Endothelial cell of umbilical vein (primary cell): ENCODE results near the gene GH1. TPM values are rescaled to one million over a fixed set of nuclear protein-coding genes. Genes with fewer than 3 reads are reported as not detected.

Experiments used
- BruUV-seq: library from RNA; stranded (reverse); fragments of 400-500 nt; replicated peaks from 2 replicates; lab custom pipeline; 2021; lab: Mats Ljungman, UMichigan
- CTCF ChIA-PET: fragments of 300-600, 350-600 bp; sonication (Branson Sonifier 250); formaldehyde crosslinking; loops from one replicate; lab custom pipeline; 2021; ENCODE audit warnings: antibody characterized with exemption, inconsistent platforms; lab: Charles Lee
- POLR2A ChIA-PET: fragments of 300-600, 350-600 bp; sonication (Branson Sonifier 250); formaldehyde crosslinking; loops from one replicate; lab custom pipeline; 2021; ENCODE audit warnings: antibody characterized with exemption, inconsistent platforms; lab: Charles Lee
- DNase-seq: peaks from one replicate; pipeline ENCODE4 v3.0.0-alpha.2; 2011; ENCODE audit warnings: low read depth, low spot score
- FAIRE-seq: peaks from 2 replicates; lab custom pipeline; 2011; peaks lifted over from hg19 to GRCh38; lab: Jason Lieb, UNC
- H2AFZ ChIP-seq: 2 replicates; pipeline ENCODE4 v1.6.0; 2012; ENCODE audit warnings: low read depth, low read length, control low read depth, inconsistent platforms
- H3K27ac ChIP-seq: 2 replicates; pipeline ENCODE4 v1.5.1; 2011; ENCODE audit warnings: low read depth, mild to moderate bottlenecking, control low read depth, low read length, moderate library complexity; ENCODE audit not compliant: insufficient read depth
- H3K27me3 ChIP-seq, 2 experiments: 2 replicates each; pipeline versions ENCODE4 v1.6.0 to v1.6.1; 2011; ENCODE audit warnings: low read length in 2 of 2, mixed read lengths in 1 of 2; ENCODE audit not compliant: control insufficient read depth in 2 of 2, insufficient read depth in 2 of 2
- H3K36me3 ChIP-seq, 2 experiments: 2 replicates in 1 of 2; 3 replicates in 1 of 2; pipeline ENCODE4 v1.5.1; 2011; ENCODE audit warnings: low read length in 2 of 2, mild to moderate bottlenecking in 1 of 2, moderate library complexity in 1 of 2; ENCODE audit not compliant: control insufficient read depth in 2 of 2, insufficient read depth in 2 of 2; ENCODE audit errors: extremely low read depth in 1 of 2
- H3K4me1 ChIP-seq: 3 replicates; pipeline ENCODE4 v1.5.1; 2011; ENCODE audit warnings: mild to moderate bottlenecking, low read length; ENCODE audit not compliant: control insufficient read depth, insufficient read depth; ENCODE audit errors: extremely low read depth
- H3K4me2 ChIP-seq: 2 replicates; pipeline ENCODE4 v1.6.1; 2011; ENCODE audit warnings: low read length, control low read depth, mixed read lengths; ENCODE audit not compliant: insufficient read depth
- H3K4me3 ChIP-seq, 3 experiments: fragments of 200-600 bp in 1 of 3; sonication (generic), shearing (Covaris generic) in 1 of 3; replicated peaks in 1 of 3; 2 replicates each; pipeline ENCODE4 v1.5.1; 2011 to 2016; ENCODE audit warnings: control low read depth in 3 of 3, low read length in 3 of 3, mild to moderate bottlenecking in 2 of 3, inconsistent platforms in 1 of 3, low read depth in 1 of 3, moderate library complexity in 1 of 3; ENCODE audit not compliant: insufficient read depth in 1 of 3
- H3K79me2 ChIP-seq: 2 replicates; pipeline ENCODE4 v1.6.0; 2012; ENCODE audit warnings: low read length, inconsistent platforms; ENCODE audit not compliant: control insufficient read depth, insufficient read depth
- H3K9ac ChIP-seq: replicated peaks from 2 replicates; pipeline ENCODE3; 2011; ENCODE audit warnings: low read length, control low read depth; ENCODE audit not compliant: insufficient read depth; ENCODE audit errors: extremely low read depth
- H3K9me1 ChIP-seq: replicated peaks from 3 replicates; pipeline ENCODE4 v1.6.0; 2011; ENCODE audit warnings: mild to moderate bottlenecking, low read length; ENCODE audit not compliant: control insufficient read depth, insufficient read depth; ENCODE audit errors: extremely low read depth
- H3K9me3 ChIP-seq: replicated peaks from 2 replicates; pipeline ENCODE4 v1.5.1; 2012; ENCODE audit warnings: low read length, inconsistent platforms; ENCODE audit not compliant: control insufficient read depth, insufficient read depth
- H4K20me1 ChIP-seq: replicated peaks from 2 replicates; pipeline ENCODE3; 2011; ENCODE audit warnings: mild to moderate bottlenecking, low read length; ENCODE audit not compliant: control insufficient read depth, insufficient read depth; ENCODE audit errors: extremely low read depth
- FOS ChIP-seq: IDR thresholded peaks from 2 replicates; pipeline ENCODE4 v1.6.1; 2011; ENCODE audit warnings: mild to moderate bottlenecking, low read length, moderate library complexity, borderline replicate concordance; ENCODE audit not compliant: insufficient read depth
- GATA2 ChIP-seq: IDR thresholded peaks from 2 replicates; pipeline ENCODE4 v1.7.0; 2011; ENCODE audit warnings: low read depth, mild to moderate bottlenecking, moderate library complexity, mixed read lengths, low read length; ENCODE audit not compliant: insufficient read length, insufficient read depth
- MYC ChIP-seq: IDR thresholded peaks from one replicate; pipeline ENCODE4 v1.6.1; 2011; ENCODE audit warnings: mild to moderate bottlenecking, low read depth, low read length
- POLR2AphosphoS5 ChIP-seq: IDR thresholded peaks from 2 replicates; pipeline ENCODE4 v1.6.1; 2012; ENCODE audit warnings: low read depth, mild to moderate bottlenecking, control low read depth, low read length, moderate library complexity; ENCODE audit not compliant: insufficient read depth
- dilution Hi-C: fragments of 300-500 bp; cut with MboI; formaldehyde crosslinking; loops from one replicate; pipeline ENCODE4 v1.15.0; 2019; ENCODE audit warnings: low sequenced_read_pairs; ENCODE audit not compliant: extremely low pct_ligation_motif_present
- intact Hi-C: fragments of 100-400 bp; cut with micrococcal nuclease; formaldehyde crosslinking; loops from one replicate; pipeline ENCODE4 v1.10.0; 2022
- polyA plus RNA-seq, 4 experiments: library from polyadenylated mRNA; depleted of rRNA in 3 of 4; stranded (reverse) in 3 of 4; unstranded in 1 of 4; fragments of >200 nt; gene quantifications; 2 replicates each; pipeline versions ENCODE4 v1.2.1 to v1.2.3, GENCODE V29; 2011 to 2012; ENCODE audit warnings: missing spikeins in 1 of 4
- total RNA-seq: library from RNA; stranded (reverse); gene quantifications from 2 replicates; pipeline ENCODE4 v1.2.3, GENCODE V29; 2021
- TF ChIP-seq, protein P1 (sequence below), 2 donors: IDR thresholded peaks; 1 replicate in 1 of 2; 2 replicates in 1 of 2; pipeline ENCODE4 v1.5.1; 2011; ENCODE audit warnings: low read length in 2 of 2, mild to moderate bottlenecking in 2 of 2, moderate library complexity in 2 of 2, control low read depth in 1 of 2, inconsistent platforms in 1 of 2, low read depth in 1 of 2; ENCODE audit not compliant: insufficient read depth in 1 of 2; ENCODE audit errors: extremely low read depth in 1 of 2
- TF ChIP-seq, protein P2 (sequence below): IDR thresholded peaks from 2 replicates; pipeline ENCODE4 v1.6.1; 2011; ENCODE audit not compliant: insufficient read depth, insufficient read length

GH1 gene
- total and polyA plus RNA-seq, 2 donors (not counting 3 experiments of a cell fraction or from before 2014, with no cell fraction given), result not detected

DNA sequence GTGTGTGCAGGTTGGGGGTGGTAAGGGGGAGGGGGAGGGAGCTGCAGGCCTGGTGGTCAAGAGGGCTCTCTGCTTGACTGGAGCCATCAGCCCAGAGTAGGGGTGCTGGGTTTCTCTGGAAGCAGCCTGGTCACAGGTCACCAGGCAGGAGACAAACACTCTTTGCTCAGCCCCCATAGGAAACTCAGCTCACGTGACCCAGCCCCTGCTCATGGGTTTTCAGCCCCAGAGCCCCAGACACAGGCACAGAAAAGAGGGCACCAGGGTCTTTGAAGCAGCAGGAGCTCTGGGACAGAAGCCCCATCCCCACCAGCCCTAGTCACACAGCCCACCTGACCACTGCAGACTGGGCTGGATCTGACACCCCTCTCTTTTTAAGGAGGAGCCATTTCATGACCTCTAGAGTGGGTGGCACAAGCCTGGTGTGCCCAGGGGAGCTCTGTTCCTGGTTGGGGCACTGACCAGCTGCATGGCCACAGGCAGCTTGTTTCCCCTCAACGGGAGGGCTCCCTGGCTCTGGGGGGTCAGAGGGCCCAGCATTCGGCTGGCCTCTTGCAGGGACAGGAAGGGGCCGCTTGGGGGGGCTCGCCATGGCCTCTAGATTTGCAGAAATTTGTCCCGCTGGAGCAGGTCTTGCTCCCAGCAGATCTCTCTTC lies 27.3 kb upstream of the GH1 start:
- no peak overlapping the region for H3K4me2 ChIP-seq
- no peak overlapping the region for H3K27ac ChIP-seq
- H3K9me1 ChIP-seq, result no peaks in the 10 kb centered on the region
- no peaks in the 10 kb centered on the region for H3K36me3 ChIP-seq
- CTCF ChIA-PET, result interaction anchor here (0.6 to 3.0 kb wide), 48 partner anchors 9 to 354 kb away, joined by 3 to 108 read pairs (median 6); partner anchors contain the start of genes CD79B, CSHL1, GH1 and ICAM2
- no peak overlapping the region for H3K4me3 ChIP-seq
- no peak overlapping the region for H3K9ac ChIP-seq
- no peaks in the 10 kb centered on the region for H3K9me3 ChIP-seq
- no peak overlapping the region for H2AFZ ChIP-seq
- dilution Hi-C loops (no loop called here), intact Hi-C loops (loop anchor here (1.0 to 2.0 kb wide), 2 partner anchors 27 to 45 kb away; no protein-coding TSS in a partner anchor)
- no peaks in the 10 kb centered on the region for H4K20me1 ChIP-seq
- BruUV-seq, result no TSS peak
- DNase-seq (no peak), FAIRE-seq (no peak)
- POLR2A ChIA-PET, result no interaction called here
- no peaks in the 10 kb centered on the region for H3K79me2 ChIP-seq
- H3K27me3 ChIP-seq, result no peaks in the 10 kb centered on the region
- H3K4me1 ChIP-seq, result no peaks in the 10 kb centered on the region
- TF ChIP-seq FOS (no peak), POLR2AphosphoS5 (no peak)

DNA sequence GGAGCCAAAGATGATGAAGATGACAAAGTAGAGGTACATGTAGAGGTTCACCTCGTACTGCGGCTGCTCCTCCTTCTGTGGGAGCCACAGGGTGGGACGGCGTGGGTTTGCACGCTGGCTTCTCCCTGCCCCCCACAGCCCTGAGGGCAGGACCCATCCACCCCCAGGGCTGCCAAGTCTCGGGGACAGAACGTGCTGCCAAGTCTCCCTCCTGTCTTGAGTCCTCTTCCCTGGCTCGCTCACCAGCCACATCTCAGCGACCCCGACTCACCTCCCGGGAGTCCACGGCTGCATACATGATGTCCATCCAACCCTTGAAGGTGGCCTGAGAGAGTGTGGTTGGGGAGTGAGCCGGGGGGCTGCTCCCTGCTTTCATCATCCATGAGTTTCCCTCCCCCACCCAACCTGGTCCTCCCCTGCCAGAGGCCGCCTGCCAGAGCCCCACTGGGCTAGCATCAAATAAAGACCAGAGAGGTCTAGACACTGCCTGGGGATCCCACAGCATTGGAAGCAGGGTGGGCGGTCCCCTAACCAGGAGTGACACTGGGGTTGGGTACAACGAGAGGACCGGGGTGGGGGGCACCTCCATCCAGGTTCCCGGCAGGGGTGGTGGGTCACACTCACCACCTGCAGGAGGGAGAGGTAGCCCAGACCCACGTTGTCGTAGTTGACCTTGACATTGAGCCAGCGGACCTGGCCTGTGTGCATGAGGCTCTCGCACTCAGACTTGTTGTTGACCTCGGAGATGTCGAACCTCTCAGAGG lies 26.3 kb upstream of the GH1 start:
- Histone ChIP-seq H3K9me3 (no peaks in the 10 kb centered on the region), H3K79me2 (no peaks in the 10 kb centered on the region), H3K36me3 (no peaks in the 10 kb centered on the region), H3K27me3 (no peaks in the 10 kb centered on the region), H2AFZ (no peak overlapping the region), H4K20me1 (no peaks in the 10 kb centered on the region), H3K9ac (no peak overlapping the region), H3K4me2 (no peak overlapping the region), H3K27ac (no peak overlapping the region), H3K9me1 (no peaks in the 10 kb centered on the region), H3K4me1 (no peaks in the 10 kb centered on the region), H3K4me3 (no peak overlapping the region)
- no TSS peak for BruUV-seq
- intact Hi-C loops, result no loop called here
- ChIA-PET POLR2A (no interaction called here), CTCF (interaction anchor here (1.5 to 3.0 kb wide), 5 partner anchors 12 to 75 kb away, joined by 7 to 108 read pairs (median 39); partner anchors contain the start of genes GH1 and ICAM2)
- DNase-seq (no peak), FAIRE-seq (no peak)
- TF ChIP-seq GATA2, result no peak
- TF ChIP-seq POLR2AphosphoS5, result no peak
- TF ChIP-seq, protein P1, sequence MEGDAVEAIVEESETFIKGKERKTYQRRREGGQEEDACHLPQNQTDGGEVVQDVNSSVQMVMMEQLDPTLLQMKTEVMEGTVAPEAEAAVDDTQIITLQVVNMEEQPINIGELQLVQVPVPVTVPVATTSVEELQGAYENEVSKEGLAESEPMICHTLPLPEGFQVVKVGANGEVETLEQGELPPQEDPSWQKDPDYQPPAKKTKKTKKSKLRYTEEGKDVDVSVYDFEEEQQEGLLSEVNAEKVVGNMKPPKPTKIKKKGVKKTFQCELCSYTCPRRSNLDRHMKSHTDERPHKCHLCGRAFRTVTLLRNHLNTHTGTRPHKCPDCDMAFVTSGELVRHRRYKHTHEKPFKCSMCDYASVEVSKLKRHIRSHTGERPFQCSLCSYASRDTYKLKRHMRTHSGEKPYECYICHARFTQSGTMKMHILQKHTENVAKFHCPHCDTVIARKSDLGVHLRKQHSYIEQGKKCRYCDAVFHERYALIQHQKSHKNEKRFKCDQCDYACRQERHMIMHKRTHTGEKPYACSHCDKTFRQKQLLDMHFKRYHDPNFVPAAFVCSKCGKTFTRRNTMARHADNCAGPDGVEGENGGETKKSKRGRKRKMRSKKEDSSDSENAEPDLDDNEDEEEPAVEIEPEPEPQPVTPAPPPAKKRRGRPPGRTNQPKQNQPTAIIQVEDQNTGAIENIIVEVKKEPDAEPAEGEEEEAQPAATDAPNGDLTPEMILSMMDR (IDR thresholded peaks at IDR 0.05; ENCODE audit: extremely low read depth in 1 of 2, insufficient read depth in 1 of 2, low read depth in 1 of 2, low read length in 2 of 2), result no peak
- TF ChIP-seq, protein P2, sequence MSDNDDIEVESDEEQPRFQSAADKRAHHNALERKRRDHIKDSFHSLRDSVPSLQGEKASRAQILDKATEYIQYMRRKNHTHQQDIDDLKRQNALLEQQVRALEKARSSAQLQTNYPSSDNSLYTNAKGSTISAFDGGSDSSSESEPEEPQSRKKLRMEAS, result no peak
- TF ChIP-seq MYC, result no peak
- dilution Hi-C loops, result no loop called here
